ENCODE measurements around the gene FILIP1L. TPM values are rescaled to one million over a fixed set of nuclear protein-coding genes. Genes with fewer than 3 reads are reported as not detected.

FILIP1L gene
- total and polyA plus RNA-seq, 2 of the 13 experiments (the other 11 are each of a cell fraction or from before 2014, with no cell fraction given), result 8.1 to 187 TPM

DNA sequence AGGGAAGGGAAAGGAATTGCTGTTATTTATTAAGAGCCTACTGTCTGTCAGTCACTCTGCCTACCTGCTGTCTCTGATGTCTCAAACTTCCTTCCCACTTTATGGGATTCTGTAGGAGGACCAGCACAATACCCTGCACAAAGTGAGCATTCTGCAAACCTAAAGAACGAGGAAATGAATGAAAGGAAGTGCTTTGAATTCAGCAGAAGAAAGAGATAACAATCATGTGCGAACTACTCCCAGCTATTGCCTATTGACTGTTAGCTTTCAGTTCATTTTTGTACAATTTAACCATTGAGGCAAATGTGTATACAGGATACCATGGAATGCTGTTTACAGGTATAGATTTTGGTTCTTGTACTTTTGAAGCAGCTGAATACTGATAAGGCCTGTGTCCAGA lies 229.8 kb downstream of the FILIP1L start (continued):
- TF ChIP-seq, protein P1, sequence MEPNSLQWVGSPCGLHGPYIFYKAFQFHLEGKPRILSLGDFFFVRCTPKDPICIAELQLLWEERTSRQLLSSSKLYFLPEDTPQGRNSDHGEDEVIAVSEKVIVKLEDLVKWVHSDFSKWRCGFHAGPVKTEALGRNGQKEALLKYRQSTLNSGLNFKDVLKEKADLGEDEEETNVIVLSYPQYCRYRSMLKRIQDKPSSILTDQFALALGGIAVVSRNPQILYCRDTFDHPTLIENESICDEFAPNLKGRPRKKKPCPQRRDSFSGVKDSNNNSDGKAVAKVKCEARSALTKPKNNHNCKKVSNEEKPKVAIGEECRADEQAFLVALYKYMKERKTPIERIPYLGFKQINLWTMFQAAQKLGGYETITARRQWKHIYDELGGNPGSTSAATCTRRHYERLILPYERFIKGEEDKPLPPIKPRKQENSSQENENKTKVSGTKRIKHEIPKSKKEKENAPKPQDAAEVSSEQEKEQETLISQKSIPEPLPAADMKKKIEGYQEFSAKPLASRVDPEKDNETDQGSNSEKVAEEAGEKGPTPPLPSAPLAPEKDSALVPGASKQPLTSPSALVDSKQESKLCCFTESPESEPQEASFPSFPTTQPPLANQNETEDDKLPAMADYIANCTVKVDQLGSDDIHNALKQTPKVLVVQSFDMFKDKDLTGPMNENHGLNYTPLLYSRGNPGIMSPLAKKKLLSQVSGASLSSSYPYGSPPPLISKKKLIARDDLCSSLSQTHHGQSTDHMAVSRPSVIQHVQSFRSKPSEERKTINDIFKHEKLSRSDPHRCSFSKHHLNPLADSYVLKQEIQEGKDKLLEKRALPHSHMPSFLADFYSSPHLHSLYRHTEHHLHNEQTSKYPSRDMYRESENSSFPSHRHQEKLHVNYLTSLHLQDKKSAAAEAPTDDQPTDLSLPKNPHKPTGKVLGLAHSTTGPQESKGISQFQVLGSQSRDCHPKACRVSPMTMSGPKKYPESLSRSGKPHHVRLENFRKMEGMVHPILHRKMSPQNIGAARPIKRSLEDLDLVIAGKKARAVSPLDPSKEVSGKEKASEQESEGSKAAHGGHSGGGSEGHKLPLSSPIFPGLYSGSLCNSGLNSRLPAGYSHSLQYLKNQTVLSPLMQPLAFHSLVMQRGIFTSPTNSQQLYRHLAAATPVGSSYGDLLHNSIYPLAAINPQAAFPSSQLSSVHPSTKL (CRISPR knock-in tag; IDR thresholded peaks at IDR 0.05), result peak; percentile 31; the same call in 1 of the 2 replicates
- TF ChIP-seq, protein P2, sequence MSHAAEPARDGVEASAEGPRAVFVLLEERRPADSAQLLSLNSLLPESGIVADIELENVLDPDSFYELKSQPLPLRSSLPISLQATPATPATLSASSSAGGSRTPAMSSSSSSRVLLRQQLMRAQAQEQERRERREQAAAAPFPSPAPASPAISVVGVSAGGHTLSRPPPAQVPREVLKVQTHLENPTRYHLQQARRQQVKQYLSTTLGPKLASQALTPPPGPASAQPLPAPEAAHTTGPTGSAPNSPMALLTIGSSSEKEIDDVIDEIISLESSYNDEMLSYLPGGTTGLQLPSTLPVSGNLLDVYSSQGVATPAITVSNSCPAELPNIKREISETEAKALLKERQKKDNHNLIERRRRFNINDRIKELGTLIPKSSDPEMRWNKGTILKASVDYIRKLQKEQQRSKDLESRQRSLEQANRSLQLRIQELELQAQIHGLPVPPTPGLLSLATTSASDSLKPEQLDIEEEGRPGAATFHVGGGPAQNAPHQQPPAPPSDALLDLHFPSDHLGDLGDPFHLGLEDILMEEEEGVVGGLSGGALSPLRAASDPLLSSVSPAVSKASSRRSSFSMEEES (CRISPR knock-in tag; IDR thresholded peaks at IDR 0.05), result peak; percentile 28; the same call in 1 of the 2 replicates
- peak; percentile 47; the same call in 1 of the 2 replicates for TF ChIP-seq FOXA3 (CRISPR knock-in tag; IDR thresholded peaks at IDR 0.05)
- no peak for TF ChIP-seq SOX13 (IDR thresholded peaks at IDR 0.05)
- peak in 1 of 2 experiments; percentile 74; a peak in 1 of 4 replicates for TF ChIP-seq SOX13 (CRISPR knock-in tag; conservative IDR thresholded peaks at IDR 0.05 in 1 of 2, IDR thresholded peaks at IDR 0.05 in 1 of 2)
- no peak for TF ChIP-seq CENPT (CRISPR knock-in tag; IDR thresholded peaks at IDR 0.05; ENCODE audit: low read depth)
- 0 out of 2 replicates have a peak, but pooled peaks have one; percentile 28 for TF ChIP-seq ZNF614 (CRISPR knock-in tag; IDR thresholded peaks at IDR 0.05; ENCODE audit: borderline replicate concordance)
- TF ChIP-seq ZMYM3 (CRISPR knock-in tag; IDR thresholded peaks at IDR 0.05), result no peak
- TF ChIP-seq, protein P3, sequence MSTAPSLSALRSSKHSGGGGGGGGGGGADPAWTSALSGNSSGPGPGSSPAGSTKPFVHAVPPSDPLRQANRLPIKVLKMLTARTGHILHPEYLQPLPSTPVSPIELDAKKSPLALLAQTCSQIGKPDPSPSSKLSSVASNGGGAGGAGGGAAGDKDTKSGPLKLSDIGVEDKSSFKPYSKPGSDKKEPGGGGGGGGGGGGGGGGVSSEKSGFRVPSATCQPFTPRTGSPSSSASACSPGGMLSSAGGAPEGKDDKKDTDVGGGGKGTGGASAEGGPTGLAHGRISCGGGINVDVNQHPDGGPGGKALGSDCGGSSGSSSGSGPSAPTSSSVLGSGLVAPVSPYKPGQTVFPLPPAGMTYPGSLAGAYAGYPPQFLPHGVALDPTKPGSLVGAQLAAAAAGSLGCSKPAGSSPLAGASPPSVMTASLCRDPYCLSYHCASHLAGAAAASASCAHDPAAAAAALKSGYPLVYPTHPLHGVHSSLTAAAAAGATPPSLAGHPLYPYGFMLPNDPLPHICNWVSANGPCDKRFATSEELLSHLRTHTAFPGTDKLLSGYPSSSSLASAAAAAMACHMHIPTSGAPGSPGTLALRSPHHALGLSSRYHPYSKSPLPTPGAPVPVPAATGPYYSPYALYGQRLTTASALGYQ (CRISPR knock-in tag; IDR thresholded peaks at IDR 0.05), result peak; percentile 43; the same call in 1 of the 2 replicates
- 0 out of 2 replicates have a peak, but pooled peaks have one; percentile 36 for TF ChIP-seq NCOA2 (CRISPR knock-in tag; IDR thresholded peaks at IDR 0.05)
- peak; percentile 45; the same call in 1 of the 2 replicates for TF ChIP-seq GFI1 (CRISPR knock-in tag; IDR thresholded peaks at IDR 0.05; ENCODE audit: borderline replicate concordance)
- no peak for TF ChIP-seq ZNF782 (CRISPR knock-in tag; IDR thresholded peaks at IDR 0.05; ENCODE audit: borderline replicate concordance)
- peak; percentile 96 for TF ChIP-seq ELF3 (CRISPR knock-in tag; IDR thresholded peaks at IDR 0.05)
- TF ChIP-seq, protein P4, sequence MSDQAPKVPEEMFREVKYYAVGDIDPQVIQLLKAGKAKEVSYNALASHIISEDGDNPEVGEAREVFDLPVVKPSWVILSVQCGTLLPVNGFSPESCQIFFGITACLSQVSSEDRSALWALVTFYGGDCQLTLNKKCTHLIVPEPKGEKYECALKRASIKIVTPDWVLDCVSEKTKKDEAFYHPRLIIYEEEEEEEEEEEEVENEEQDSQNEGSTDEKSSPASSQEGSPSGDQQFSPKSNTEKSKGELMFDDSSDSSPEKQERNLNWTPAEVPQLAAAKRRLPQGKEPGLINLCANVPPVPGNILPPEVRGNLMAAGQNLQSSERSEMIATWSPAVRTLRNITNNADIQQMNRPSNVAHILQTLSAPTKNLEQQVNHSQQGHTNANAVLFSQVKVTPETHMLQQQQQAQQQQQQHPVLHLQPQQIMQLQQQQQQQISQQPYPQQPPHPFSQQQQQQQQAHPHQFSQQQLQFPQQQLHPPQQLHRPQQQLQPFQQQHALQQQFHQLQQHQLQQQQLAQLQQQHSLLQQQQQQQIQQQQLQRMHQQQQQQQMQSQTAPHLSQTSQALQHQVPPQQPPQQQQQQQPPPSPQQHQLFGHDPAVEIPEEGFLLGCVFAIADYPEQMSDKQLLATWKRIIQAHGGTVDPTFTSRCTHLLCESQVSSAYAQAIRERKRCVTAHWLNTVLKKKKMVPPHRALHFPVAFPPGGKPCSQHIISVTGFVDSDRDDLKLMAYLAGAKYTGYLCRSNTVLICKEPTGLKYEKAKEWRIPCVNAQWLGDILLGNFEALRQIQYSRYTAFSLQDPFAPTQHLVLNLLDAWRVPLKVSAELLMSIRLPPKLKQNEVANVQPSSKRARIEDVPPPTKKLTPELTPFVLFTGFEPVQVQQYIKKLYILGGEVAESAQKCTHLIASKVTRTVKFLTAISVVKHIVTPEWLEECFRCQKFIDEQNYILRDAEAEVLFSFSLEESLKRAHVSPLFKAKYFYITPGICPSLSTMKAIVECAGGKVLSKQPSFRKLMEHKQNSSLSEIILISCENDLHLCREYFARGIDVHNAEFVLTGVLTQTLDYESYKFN (CRISPR knock-in tag; conservative IDR thresholded peaks at IDR 0.05), result 0 out of 2 replicates have a peak, but pooled peaks have one; percentile 28
- TF ChIP-seq, protein P5, sequence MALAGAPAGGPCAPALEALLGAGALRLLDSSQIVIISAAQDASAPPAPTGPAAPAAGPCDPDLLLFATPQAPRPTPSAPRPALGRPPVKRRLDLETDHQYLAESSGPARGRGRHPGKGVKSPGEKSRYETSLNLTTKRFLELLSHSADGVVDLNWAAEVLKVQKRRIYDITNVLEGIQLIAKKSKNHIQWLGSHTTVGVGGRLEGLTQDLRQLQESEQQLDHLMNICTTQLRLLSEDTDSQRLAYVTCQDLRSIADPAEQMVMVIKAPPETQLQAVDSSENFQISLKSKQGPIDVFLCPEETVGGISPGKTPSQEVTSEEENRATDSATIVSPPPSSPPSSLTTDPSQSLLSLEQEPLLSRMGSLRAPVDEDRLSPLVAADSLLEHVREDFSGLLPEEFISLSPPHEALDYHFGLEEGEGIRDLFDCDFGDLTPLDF (CRISPR knock-in tag; IDR thresholded peaks at IDR 0.05), result no peak
- TF ChIP-seq ETV5 (CRISPR knock-in tag; IDR thresholded peaks at IDR 0.05; ENCODE audit: borderline replicate concordance), result peak; percentile 67; the same call in 1 of the 2 replicates
- TF ChIP-seq RXRB (CRISPR knock-in tag; IDR thresholded peaks at IDR 0.05; ENCODE audit: borderline replicate concordance), result peak; percentile 30; the same call in 1 of the 2 replicates
- peak; percentile 53 for TF ChIP-seq TEAD3 (CRISPR knock-in tag; optimal IDR thresholded peaks at IDR 0.05; ENCODE audit: borderline replicate concordance)

All from HepG2 (cell line).